HL-60/S4 (cell line): ENCODE results near the gene HRK.
"Not testable (repeated sequence)": the region's sequence is repeated elsewhere in the genome, so short reads cannot be mapped to it uniquely, and the experiment has no call there.

ENCODE experiments used
- in situ Hi-C: fragments of 300-500 bp; cut with MboI; formaldehyde crosslinking; loops from 2 replicates; pipeline ENCODE4 v1.14.3; 2022; ENCODE audit warnings: low sequenced_read_pairs

Gene HRK

GRCh38 chr12:116821291-116821690, 60.0 kb downstream of the HRK start:
- in situ Hi-C loops, result no loop called here

GRCh38 chr12:116820064-116820656, 61.1 kb downstream of the HRK start:
- in situ Hi-C loops, result no loop called here

- in situ Hi-C loops, result no loop called here
These were observed 62.1 kb downstream of the HRK start for GRCh38 chr12:116818948-116819832.

GRCh38 chr12:116818341-116818856, 62.8 kb downstream of the HRK start:
- in situ Hi-C loops, result no loop called here

GRCh38 chr12:116814766-116815165, 66.5 kb downstream of the HRK start:
- in situ Hi-C loops, result not testable (repeated sequence)

GRCh38 chr12:116813271-116814041, 67.8 kb downstream of the HRK start:
- in situ Hi-C loops, result no loop called here

GRCh38 chr12:116812238-116812637, 69.0 kb downstream of the HRK start:
- in situ Hi-C loops, result no loop called here

- in situ Hi-C loops, result no loop called here
These were observed 72.8 kb downstream of the HRK start for GRCh38 chr12:116808113-116809105.

- in situ Hi-C loops, result no loop called here
These were observed 73.7 kb downstream of the HRK start for GRCh38 chr12:116807546-116807945.

- in situ Hi-C loops, result no loop called here
These were observed 74.3 kb downstream of the HRK start for GRCh38 chr12:116806845-116807440.
